Liver (tissue), 9 donors: ENCODE measurements around the gene HELZ2. TPM values are rescaled to one million over a fixed set of nuclear protein-coding genes. Genes with fewer than 3 reads are reported as not detected.

Experiments
- DNase-seq: peaks from one replicate; pipeline ENCODE4 v3.0.0-alpha.2; 2017; ENCODE audit warnings: low spot score
- H3K27ac ChIP-seq, 2 donors: one replicate each; pipeline ENCODE4 v1.7.0; 2013; ENCODE audit warnings: inconsistent platforms in 2 of 2, low read length in 2 of 2, control low read depth in 1 of 2, low read depth in 1 of 2, mild to moderate bottlenecking in 1 of 2
- H3K27me3 ChIP-seq, 4 donors: one replicate each; pipeline versions ENCODE4 v1.6.1 to v1.7.0; 2013; ENCODE audit warnings: low read length in 3 of 4, inconsistent platforms in 1 of 4, mild to moderate bottlenecking in 1 of 4, moderate library complexity in 1 of 4; ENCODE audit not compliant: control insufficient read depth in 4 of 4, insufficient read depth in 4 of 4
- H3K36me3 ChIP-seq, 4 donors: one replicate each; pipeline versions ENCODE4 v1.6.1 to v1.7.0; 2013; ENCODE audit warnings: low read length in 3 of 4, mild to moderate bottlenecking in 3 of 4, low read depth in 1 of 4, moderate library complexity in 1 of 4; ENCODE audit not compliant: control insufficient read depth in 4 of 4, insufficient read depth in 3 of 4
- H3K4me1 ChIP-seq, 4 donors: one replicate each; pipeline versions ENCODE4 v1.6.1 to v1.7.0; 2013; ENCODE audit warnings: low read length in 3 of 4, mild to moderate bottlenecking in 3 of 4, moderate library complexity in 1 of 4; ENCODE audit not compliant: control insufficient read depth in 4 of 4, insufficient read depth in 4 of 4
- H3K4me3 ChIP-seq, 3 donors: one replicate each; pipeline versions ENCODE4 v1.6.1 to v1.7.0; 2013; ENCODE audit warnings: low read length in 3 of 3, control low read depth in 1 of 3, low read depth in 1 of 3, mild to moderate bottlenecking in 1 of 3
- H3K9ac ChIP-seq, 2 donors: one replicate each; pipeline ENCODE4 v1.7.0; 2013; ENCODE audit warnings: low read length in 2 of 2, mild to moderate bottlenecking in 2 of 2, moderate library complexity in 2 of 2, control low read depth in 1 of 2, low read depth in 1 of 2
- H3K9me3 ChIP-seq, 4 donors: one replicate each; pipeline versions ENCODE4 v1.6.1 to v1.7.0; 2013; ENCODE audit warnings: low read length in 3 of 4; ENCODE audit not compliant: control insufficient read depth in 4 of 4
- EGR1 ChIP-seq, 2 donors: IDR thresholded peaks; 2 replicates each; pipeline ENCODE4 v1.6.1; 2016 to 2018; ENCODE audit warnings: antibody characterized with exemption in 2 of 2, low read depth in 2 of 2
- FOXA1 ChIP-seq: IDR thresholded peaks from 2 replicates; pipeline ENCODE4 v1.6.1; 2016; ENCODE audit warnings: antibody characterized with exemption
- FOXA2 ChIP-seq: IDR thresholded peaks from 2 replicates; pipeline ENCODE4 v1.6.1; 2016; ENCODE audit warnings: antibody characterized with exemption
- GABPA ChIP-seq, 2 donors: IDR thresholded peaks in 1 of 2; conservative IDR thresholded peaks in 1 of 2; 2 replicates each; pipeline ENCODE4 v1.6.1; 2016; ENCODE audit warnings: antibody characterized with exemption in 2 of 2, mild to moderate bottlenecking in 1 of 2, moderate library complexity in 1 of 2
- HNF4G ChIP-seq: IDR thresholded peaks from 2 replicates; pipeline ENCODE4 v1.6.1; 2016; ENCODE audit warnings: antibody characterized with exemption
- JUND ChIP-seq, 2 donors: IDR thresholded peaks; 2 replicates each; pipeline ENCODE4 v1.6.1; 2016; ENCODE audit warnings: antibody characterized with exemption in 2 of 2
- RAD21 ChIP-seq, 2 donors: IDR thresholded peaks; 2 replicates each; pipeline ENCODE4 v1.6.1; 2016; ENCODE audit warnings: antibody characterized with exemption in 2 of 2, mild to moderate bottlenecking in 2 of 2
- RXRA ChIP-seq, 2 donors: IDR thresholded peaks; 2 replicates each; pipeline ENCODE4 v1.6.1; 2017 to 2018; ENCODE audit warnings: antibody characterized with exemption in 2 of 2, mild to moderate bottlenecking in 1 of 2
- TAF1 ChIP-seq: conservative IDR thresholded peaks from 2 replicates; pipeline ENCODE4 v1.6.1; 2016; ENCODE audit warnings: antibody characterized with exemption, mild to moderate bottlenecking
- YY1 ChIP-seq: IDR thresholded peaks from 2 replicates; pipeline ENCODE4 v1.6.1; 2016; ENCODE audit warnings: antibody characterized with exemption, mild to moderate bottlenecking
- WGBS: extraction: QIAGEN DNeasy Blood & Tissue Kit; methylation state at CpG from one replicate; pipeline ENCODE4 v1.1.7; 2013; 5-methylcytosine and 5-hydroxymethylcytosine counted together
- polyA plus RNA-seq, 2 donors: library from polyadenylated mRNA; stranded (reverse) in 1 of 2; unstranded in 1 of 2; fragments of 200-250 nt in 1 of 2; fragments of >200 nt in 1 of 2; fragmentation: Nextera tagmentation in 1 of 2; extraction: Ambion mirVana in 1 of 2; gene quantifications; one replicate each; pipeline versions ENCODE4 v1.2.1 to v1.2.3, GENCODE V29; 2013 to 2015
- total RNA-seq, 2 donors: library from RNA; depleted of rRNA; stranded (reverse); fragments of >200 nt; gene quantifications; one replicate each; pipeline ENCODE4 v1.2.3, GENCODE V29; 2014
- TF ChIP-seq, protein P1 (sequence below): IDR thresholded peaks from 2 replicates; pipeline ENCODE4 v1.6.1; 2016; ENCODE audit warnings: antibody characterized with exemption
- TF ChIP-seq, protein P2 (sequence below): IDR thresholded peaks from 2 replicates; pipeline ENCODE4 v1.6.1; 2016; ENCODE audit warnings: antibody characterized with exemption
- TF ChIP-seq, protein P3 (sequence below): fragments of 150-350 bp; IDR thresholded peaks from 2 replicates; pipeline ENCODE4 v1.5.1; 2017; ENCODE audit warnings: improper control_type of control experiment, low read depth, low read length; ENCODE audit not compliant: missing input control
- TF ChIP-seq, protein P4 (sequence below): IDR thresholded peaks from 2 replicates; pipeline ENCODE4 v1.6.1; 2016; ENCODE audit warnings: antibody characterized with exemption
- TF ChIP-seq, protein P5 (sequence below): IDR thresholded peaks from 2 replicates; pipeline ENCODE4 v1.6.1; 2016; ENCODE audit warnings: antibody characterized with exemption, mild to moderate bottlenecking
- donor health status: healthy.
- donor health status: healthy.
- donor health status: healthy.
- donor health status: healthy.
- donor health status: healthy.

Gene HELZ2
- total and polyA plus RNA-seq, 4 donors: 3.7 to 26.6 (median 15.5) TPM

DNA sequence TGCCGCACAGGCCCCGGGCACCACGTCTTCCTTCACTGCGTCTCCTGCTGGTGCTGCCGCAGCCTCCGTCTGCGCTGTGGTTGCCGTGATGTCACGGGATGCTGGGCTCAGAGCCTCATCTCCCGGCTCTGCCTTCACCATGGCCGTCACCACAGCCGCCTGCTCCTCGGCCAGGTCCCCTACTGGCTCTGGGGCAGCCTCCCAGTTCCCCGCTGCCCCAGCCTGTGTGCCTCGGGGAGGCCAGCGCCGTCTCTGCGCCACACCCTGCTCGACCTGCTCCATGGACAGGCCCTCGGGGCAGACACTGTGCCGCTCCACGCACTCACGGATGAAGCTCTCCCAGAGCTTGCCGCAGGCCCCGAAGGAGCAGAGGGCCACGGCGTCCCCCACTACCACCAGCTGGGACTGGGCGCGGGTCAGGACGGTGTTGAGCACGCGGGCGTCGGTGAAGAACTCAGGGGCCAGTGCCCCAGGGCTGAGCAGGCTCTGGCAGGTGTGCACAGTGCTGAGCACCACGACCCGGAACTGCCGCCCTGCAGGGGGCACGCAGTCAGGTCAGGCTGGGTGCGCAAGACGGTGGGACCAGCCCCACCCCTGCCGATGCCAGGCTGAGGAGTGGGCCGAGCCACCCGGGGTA is 8.2 kb downstream of the HELZ2 start:
- H3K9me3 ChIP-seq: no peaks in the 10 kb centered on the region
- H3K27ac ChIP-seq: no peak overlapping the region
- H3K27me3 ChIP-seq: no peaks in the 10 kb centered on the region
- no peak for TF ChIP-seq FOXA2
- TF ChIP-seq FOXA1: no peak
- no peak for TF ChIP-seq RXRA (IDR thresholded peaks at IDR 0.05)
- TF ChIP-seq TAF1: no peak
- TF ChIP-seq, protein P1, sequence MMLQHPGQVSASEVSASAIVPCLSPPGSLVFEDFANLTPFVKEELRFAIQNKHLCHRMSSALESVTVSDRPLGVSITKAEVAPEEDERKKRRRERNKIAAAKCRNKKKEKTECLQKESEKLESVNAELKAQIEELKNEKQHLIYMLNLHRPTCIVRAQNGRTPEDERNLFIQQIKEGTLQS: no peak
- WGBS: 96% methylated on average over 43 of the region's 43 CpGs
- peaks cover 0 to 52% (median 33%) of the 10 kb centered on the region in 4 donors for H3K36me3 ChIP-seq
- H3K9ac ChIP-seq: no peak overlapping the region
- no peak for DNase-seq
- peaks cover 0 to 9% (median 3%) of the 10 kb centered on the region in 4 donors for H3K4me1 ChIP-seq
- H3K4me3 ChIP-seq: no peak overlapping the region

DNA sequence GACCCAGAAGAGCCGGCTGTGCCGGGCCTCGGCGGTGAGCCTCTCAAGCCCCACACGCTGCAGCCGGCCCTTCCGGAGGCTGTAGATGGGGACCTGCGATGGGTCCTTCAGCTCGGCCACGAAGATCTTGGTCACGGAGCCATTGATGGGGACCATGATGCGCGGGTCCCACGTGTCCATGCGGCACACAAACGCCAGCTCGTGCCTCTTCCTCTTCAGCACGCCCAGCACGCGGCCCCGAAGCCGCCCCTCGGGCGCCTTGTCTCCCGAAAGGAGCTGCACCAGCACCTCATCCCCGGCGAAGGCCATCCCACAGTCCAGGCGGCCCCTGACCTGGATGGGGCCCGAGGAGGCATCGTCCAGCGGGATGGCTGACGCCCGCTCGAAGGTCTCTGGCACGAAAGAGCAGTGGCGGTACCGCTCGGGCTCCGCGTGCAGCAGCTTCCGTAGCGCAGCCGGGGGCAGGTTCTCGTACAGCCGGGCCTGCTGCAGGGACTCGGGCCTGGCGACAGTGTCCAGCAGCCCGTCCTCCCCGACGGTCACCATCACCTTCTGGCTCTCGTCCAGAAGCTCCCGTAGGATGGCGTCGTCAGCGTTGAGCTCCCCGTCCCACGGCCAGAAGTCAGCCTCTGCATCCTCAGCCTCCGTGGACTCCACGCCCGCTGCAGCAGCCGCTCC is 8.9 kb downstream of the HELZ2 start:
- Histone ChIP-seq H3K9ac (no peak overlapping the region), H3K4me3 (no peak overlapping the region), H3K36me3 (peaks cover 0 to 59% (median 39%) of the 10 kb centered on the region in 4 donors), H3K9me3 (no peaks in the 10 kb centered on the region), H3K27me3 (no peaks in the 10 kb centered on the region), H3K27ac (no peak overlapping the region), H3K4me1 (peaks cover 0 to 9% (median 3%) of the 10 kb centered on the region in 4 donors)
- TF ChIP-seq, protein P2, sequence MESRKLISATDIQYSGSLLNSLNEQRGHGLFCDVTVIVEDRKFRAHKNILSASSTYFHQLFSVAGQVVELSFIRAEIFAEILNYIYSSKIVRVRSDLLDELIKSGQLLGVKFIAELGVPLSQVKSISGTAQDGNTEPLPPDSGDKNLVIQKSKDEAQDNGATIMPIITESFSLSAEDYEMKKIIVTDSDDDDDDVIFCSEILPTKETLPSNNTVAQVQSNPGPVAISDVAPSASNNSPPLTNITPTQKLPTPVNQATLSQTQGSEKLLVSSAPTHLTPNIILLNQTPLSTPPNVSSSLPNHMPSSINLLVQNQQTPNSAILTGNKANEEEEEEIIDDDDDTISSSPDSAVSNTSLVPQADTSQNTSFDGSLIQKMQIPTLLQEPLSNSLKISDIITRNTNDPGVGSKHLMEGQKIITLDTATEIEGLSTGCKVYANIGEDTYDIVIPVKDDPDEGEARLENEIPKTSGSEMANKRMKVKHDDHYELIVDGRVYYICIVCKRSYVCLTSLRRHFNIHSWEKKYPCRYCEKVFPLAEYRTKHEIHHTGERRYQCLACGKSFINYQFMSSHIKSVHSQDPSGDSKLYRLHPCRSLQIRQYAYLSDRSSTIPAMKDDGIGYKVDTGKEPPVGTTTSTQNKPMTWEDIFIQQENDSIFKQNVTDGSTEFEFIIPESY: no peak
- TF ChIP-seq, protein P3, sequence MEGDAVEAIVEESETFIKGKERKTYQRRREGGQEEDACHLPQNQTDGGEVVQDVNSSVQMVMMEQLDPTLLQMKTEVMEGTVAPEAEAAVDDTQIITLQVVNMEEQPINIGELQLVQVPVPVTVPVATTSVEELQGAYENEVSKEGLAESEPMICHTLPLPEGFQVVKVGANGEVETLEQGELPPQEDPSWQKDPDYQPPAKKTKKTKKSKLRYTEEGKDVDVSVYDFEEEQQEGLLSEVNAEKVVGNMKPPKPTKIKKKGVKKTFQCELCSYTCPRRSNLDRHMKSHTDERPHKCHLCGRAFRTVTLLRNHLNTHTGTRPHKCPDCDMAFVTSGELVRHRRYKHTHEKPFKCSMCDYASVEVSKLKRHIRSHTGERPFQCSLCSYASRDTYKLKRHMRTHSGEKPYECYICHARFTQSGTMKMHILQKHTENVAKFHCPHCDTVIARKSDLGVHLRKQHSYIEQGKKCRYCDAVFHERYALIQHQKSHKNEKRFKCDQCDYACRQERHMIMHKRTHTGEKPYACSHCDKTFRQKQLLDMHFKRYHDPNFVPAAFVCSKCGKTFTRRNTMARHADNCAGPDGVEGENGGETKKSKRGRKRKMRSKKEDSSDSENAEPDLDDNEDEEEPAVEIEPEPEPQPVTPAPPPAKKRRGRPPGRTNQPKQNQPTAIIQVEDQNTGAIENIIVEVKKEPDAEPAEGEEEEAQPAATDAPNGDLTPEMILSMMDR: no peak
- no peak for TF ChIP-seq HNF4G
- TF ChIP-seq, protein P1: no peak
- no peak for TF ChIP-seq GABPA (IDR thresholded peaks at IDR 0.05 in 1 of 2, conservative IDR thresholded peaks at IDR 0.05 in 1 of 2)
- TF ChIP-seq, protein P4, sequence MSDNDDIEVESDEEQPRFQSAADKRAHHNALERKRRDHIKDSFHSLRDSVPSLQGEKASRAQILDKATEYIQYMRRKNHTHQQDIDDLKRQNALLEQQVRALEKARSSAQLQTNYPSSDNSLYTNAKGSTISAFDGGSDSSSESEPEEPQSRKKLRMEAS: no peak
- TF ChIP-seq RAD21 (IDR thresholded peaks at IDR 0.05): no peak
- no peak for TF ChIP-seq YY1
- TF ChIP-seq EGR1 (IDR thresholded peaks at IDR 0.05; ENCODE audit: low read depth in 2 of 2): no peak
- TF ChIP-seq, protein P5, sequence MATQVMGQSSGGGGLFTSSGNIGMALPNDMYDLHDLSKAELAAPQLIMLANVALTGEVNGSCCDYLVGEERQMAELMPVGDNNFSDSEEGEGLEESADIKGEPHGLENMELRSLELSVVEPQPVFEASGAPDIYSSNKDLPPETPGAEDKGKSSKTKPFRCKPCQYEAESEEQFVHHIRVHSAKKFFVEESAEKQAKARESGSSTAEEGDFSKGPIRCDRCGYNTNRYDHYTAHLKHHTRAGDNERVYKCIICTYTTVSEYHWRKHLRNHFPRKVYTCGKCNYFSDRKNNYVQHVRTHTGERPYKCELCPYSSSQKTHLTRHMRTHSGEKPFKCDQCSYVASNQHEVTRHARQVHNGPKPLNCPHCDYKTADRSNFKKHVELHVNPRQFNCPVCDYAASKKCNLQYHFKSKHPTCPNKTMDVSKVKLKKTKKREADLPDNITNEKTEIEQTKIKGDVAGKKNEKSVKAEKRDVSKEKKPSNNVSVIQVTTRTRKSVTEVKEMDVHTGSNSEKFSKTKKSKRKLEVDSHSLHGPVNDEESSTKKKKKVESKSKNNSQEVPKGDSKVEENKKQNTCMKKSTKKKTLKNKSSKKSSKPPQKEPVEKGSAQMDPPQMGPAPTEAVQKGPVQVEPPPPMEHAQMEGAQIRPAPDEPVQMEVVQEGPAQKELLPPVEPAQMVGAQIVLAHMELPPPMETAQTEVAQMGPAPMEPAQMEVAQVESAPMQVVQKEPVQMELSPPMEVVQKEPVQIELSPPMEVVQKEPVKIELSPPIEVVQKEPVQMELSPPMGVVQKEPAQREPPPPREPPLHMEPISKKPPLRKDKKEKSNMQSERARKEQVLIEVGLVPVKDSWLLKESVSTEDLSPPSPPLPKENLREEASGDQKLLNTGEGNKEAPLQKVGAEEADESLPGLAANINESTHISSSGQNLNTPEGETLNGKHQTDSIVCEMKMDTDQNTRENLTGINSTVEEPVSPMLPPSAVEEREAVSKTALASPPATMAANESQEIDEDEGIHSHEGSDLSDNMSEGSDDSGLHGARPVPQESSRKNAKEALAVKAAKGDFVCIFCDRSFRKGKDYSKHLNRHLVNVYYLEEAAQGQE: no peak
- no peak for TF ChIP-seq FOXA2
- no peak for TF ChIP-seq TAF1
- no peak for TF ChIP-seq JUND (IDR thresholded peaks at IDR 0.05)
- no peak for DNase-seq
- WGBS: 98% methylated on average over 61 of the region's 61 CpGs
